ENCODE measurements around the gene RNF166.

The RNF166 gene

GRCh38 chr16:88739139-88739976 lies 33.1 kb upstream of the RNF166 start:
- DNase-seq, result no peak

- no peak for DNase-seq
Observed at GRCh38 chr16:88738151-88739084, 32.2 kb upstream of the RNF166 start.

- DNase-seq, result peak; percentile 35
Observed at GRCh38 chr16:88737298-88738150, 31.3 kb upstream of the RNF166 start.

- no peak for DNase-seq
Observed at GRCh38 chr16:88736496-88736895, 30.3 kb upstream of the RNF166 start.

- DNase-seq, result no peak
Observed at GRCh38 chr16:88736088-88736487, 29.9 kb upstream of the RNF166 start.

- no peak for DNase-seq
Observed at GRCh38 chr16:88735616-88736015, 29.4 kb upstream of the RNF166 start.

GRCh38 chr16:88735121-88735520 lies 28.9 kb upstream of the RNF166 start:
- DNase-seq, result no peak

- DNase-seq, result no peak
Observed at GRCh38 chr16:88734361-88734728, 28.1 kb upstream of the RNF166 start.

GRCh38 chr16:88733630-88734360 lies 27.6 kb upstream of the RNF166 start:
- no peak for DNase-seq

- no peak for DNase-seq
Observed at GRCh38 chr16:88732961-88733294, 26.7 kb upstream of the RNF166 start.

GRCh38 chr16:88732172-88732960 lies 26.2 kb upstream of the RNF166 start:
- no peak for DNase-seq

GRCh38 chr16:88731699-88732098 lies 25.5 kb upstream of the RNF166 start:
- DNase-seq, result peak; percentile 49

- no peak for DNase-seq
Observed at GRCh38 chr16:88730632-88731607, 24.7 kb upstream of the RNF166 start.

- no peak for DNase-seq
Observed at GRCh38 chr16:88727871-88728270, 21.7 kb upstream of the RNF166 start.

GRCh38 chr16:88726981-88727380 lies 20.8 kb upstream of the RNF166 start:
- no peak for DNase-seq

- no peak for DNase-seq
Observed at GRCh38 chr16:88726408-88726749, 20.2 kb upstream of the RNF166 start.

GRCh38 chr16:88725609-88726407 lies 19.6 kb upstream of the RNF166 start:
- no peak for DNase-seq

- no peak for DNase-seq
Observed at GRCh38 chr16:88724855-88725555, 18.8 kb upstream of the RNF166 start.

GRCh38 chr16:88723911-88724310 lies 17.7 kb upstream of the RNF166 start:
- DNase-seq, result no peak

All from stimulated activated naive CD4-positive, alpha-beta T cell treated with Interleukin-2 at 50 U/mL for 16 hours (primary cell).